Stimulated activated CD4-positive, alpha-beta T cell treated with anti-CD3 and anti-CD28 coated beads, Interleukin-12 subunit alpha, Interleukin-12 subunit beta, amount 100 ng/mL, for 48 hours (primary cell): ENCODE results near the gene GFAP.
"Not testable (repeated sequence)": the region's sequence is repeated elsewhere in the genome, so short reads cannot be mapped to it uniquely, and the experiment has no call there.

Experiments
- DNase-seq, 3 donors: peaks; one replicate each; pipeline ENCODE4 v3.0.0-alpha.2; 2020; ENCODE audit warnings: low read depth in 2 of 3, low spot score in 1 of 3

Gene GFAP

GRCh38 chr17:44915321-44915726 lies at the start of gene GFAP:
GFAP (minus strand) TSS chr17:44915500; CDS start chr17:44915486, 14 bp downstream.
- DNase-seq: no peak

- DNase-seq: no peak
Measured at GRCh38 chr17:44961921-44962350, 46.6 kb upstream of the GFAP start.

GRCh38 chr17:44960691-44961090 lies 45.4 kb upstream of the GFAP start:
- no peak for DNase-seq

GRCh38 chr17:44959821-44960531 lies 44.7 kb upstream of the GFAP start:
- no peak for DNase-seq

GRCh38 chr17:44956998-44957981 lies 42.0 kb upstream of the GFAP start:
- no peak for DNase-seq

GRCh38 chr17:44955674-44956425 lies 40.5 kb upstream of the GFAP start:
- DNase-seq: no peak

- DNase-seq: no peak
Measured at GRCh38 chr17:44952946-44953475, 37.7 kb upstream of the GFAP start.

GRCh38 chr17:44948315-44948795 lies 33.1 kb upstream of the GFAP start:
- no peak for DNase-seq

- peak; percentile 84 to 90 (median 87) for DNase-seq
Measured at GRCh38 chr17:44947461-44948314, 32.4 kb upstream of the GFAP start, which contains the start of gene KIF18B. KIF18B (minus strand) TSS chr17:44947773; CDS start chr17:44936344, 11,429 bp downstream.

GRCh38 chr17:44945652-44946051 lies 30.4 kb upstream of the GFAP start:
- DNase-seq: not testable (repeated sequence)

GRCh38 chr17:44942456-44942855 lies 27.2 kb upstream of the GFAP start:
- no peak for DNase-seq

GRCh38 chr17:44941712-44942331 lies 26.5 kb upstream of the GFAP start:
- DNase-seq: no peak

GRCh38 chr17:44940768-44941167 lies 25.5 kb upstream of the GFAP start:
- no peak for DNase-seq

GRCh38 chr17:44940317-44940716 lies 25.0 kb upstream of the GFAP start:
- no peak for DNase-seq

GRCh38 chr17:44935116-44935515 lies 19.8 kb upstream of the GFAP start:
- no peak for DNase-seq

- DNase-seq: no peak
Measured at GRCh38 chr17:44934745-44935105, 19.4 kb upstream of the GFAP start.

GRCh38 chr17:44933824-44934744 lies 18.8 kb upstream of the GFAP start:
- DNase-seq: no peak

- no peak for DNase-seq
Measured at GRCh38 chr17:44932787-44933097, 17.4 kb upstream of the GFAP start.
